ENCODE results near the gene AURKAIP1. TPM values are rescaled to one million over a fixed set of nuclear protein-coding genes. Genes with fewer than 3 reads are reported as not detected.

The AURKAIP1 gene
- total RNA-seq, 4 donors from 2014 or later, result 13.2 to 75.8 (median 31.1) TPM

GRCh38 chr1:1343811-1344421 lies 31.1 kb downstream of the AURKAIP1 start:
- Histone ChIP-seq H3K27ac (no peak overlapping the region), H3K9me3 (no peaks in the 10 kb centered on the region), H3K4me1 (peaks cover 16 to 25% of the 10 kb centered on the region in 2 donors), H3K36me3 (no peaks in the 10 kb centered on the region), H3K4me3 (no peak overlapping the region), H3K27me3 (no peaks in the 10 kb centered on the region)
- intact Hi-C loops (cut with DNase I; ENCODE audit: low total_unique reads), result no loop called here
- TF ChIP-seq, protein P1, sequence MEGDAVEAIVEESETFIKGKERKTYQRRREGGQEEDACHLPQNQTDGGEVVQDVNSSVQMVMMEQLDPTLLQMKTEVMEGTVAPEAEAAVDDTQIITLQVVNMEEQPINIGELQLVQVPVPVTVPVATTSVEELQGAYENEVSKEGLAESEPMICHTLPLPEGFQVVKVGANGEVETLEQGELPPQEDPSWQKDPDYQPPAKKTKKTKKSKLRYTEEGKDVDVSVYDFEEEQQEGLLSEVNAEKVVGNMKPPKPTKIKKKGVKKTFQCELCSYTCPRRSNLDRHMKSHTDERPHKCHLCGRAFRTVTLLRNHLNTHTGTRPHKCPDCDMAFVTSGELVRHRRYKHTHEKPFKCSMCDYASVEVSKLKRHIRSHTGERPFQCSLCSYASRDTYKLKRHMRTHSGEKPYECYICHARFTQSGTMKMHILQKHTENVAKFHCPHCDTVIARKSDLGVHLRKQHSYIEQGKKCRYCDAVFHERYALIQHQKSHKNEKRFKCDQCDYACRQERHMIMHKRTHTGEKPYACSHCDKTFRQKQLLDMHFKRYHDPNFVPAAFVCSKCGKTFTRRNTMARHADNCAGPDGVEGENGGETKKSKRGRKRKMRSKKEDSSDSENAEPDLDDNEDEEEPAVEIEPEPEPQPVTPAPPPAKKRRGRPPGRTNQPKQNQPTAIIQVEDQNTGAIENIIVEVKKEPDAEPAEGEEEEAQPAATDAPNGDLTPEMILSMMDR (IDR thresholded peaks at IDR 0.05), result no peak
- TF ChIP-seq POLR2A (IDR thresholded peaks at IDR 0.05), result no peak
- DNase-seq, result no peak

DNA sequence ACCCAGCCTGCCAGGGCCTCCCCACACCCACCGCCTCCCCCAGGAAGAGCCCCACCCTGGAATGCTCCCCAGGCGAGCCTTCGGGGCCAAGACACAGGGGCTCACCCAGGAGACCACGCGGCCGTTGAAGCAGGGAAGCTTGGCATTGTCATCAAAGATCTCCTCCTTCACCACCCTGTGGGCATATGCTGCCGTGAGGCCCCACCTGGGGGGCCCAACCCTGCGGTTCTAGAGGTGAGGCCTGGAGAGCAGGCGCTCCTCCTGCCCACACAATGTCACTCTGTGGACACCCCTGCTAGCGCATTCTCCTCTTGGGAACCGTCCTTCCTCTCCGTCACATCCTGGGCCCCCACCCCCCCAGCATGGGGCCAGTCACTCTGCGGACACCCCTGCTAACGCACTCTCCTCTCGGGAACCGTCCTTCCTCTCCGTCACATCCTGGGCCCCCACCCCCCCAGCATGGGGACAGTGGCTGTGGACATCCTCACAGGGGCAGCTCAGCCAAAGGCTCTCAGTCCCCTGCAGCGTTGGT lies 32.4 kb downstream of the AURKAIP1 start:
- no peak for DNase-seq
- Histone ChIP-seq H3K27ac (no peak overlapping the region), H3K4me1 (peaks cover 13 to 19% of the 10 kb centered on the region in 2 donors), H3K4me3 (no peak overlapping the region), H3K36me3 (no peaks in the 10 kb centered on the region), H3K27me3 (no peaks in the 10 kb centered on the region), H3K9me3 (no peaks in the 10 kb centered on the region)
- intact Hi-C loops (cut with DNase I; ENCODE audit: low total_unique reads), result no loop called here
- TF ChIP-seq POLR2A (IDR thresholded peaks at IDR 0.05), result no peak
- TF ChIP-seq, protein P1 (IDR thresholded peaks at IDR 0.05), result no peak

- no peak overlapping the region for H3K4me3 ChIP-seq
- H3K4me1 ChIP-seq, result peaks cover 8 to 16% of the 10 kb centered on the region in 2 donors
- H3K9me3 ChIP-seq, result no peaks in the 10 kb centered on the region
- intact Hi-C loops (cut with DNase I; ENCODE audit: low total_unique reads), result no loop called here
- no peak overlapping the region for H3K27ac ChIP-seq
- no peaks in the 10 kb centered on the region for H3K36me3 ChIP-seq
- TF ChIP-seq, protein P1 (IDR thresholded peaks at IDR 0.05), result no peak
- TF ChIP-seq POLR2A (IDR thresholded peaks at IDR 0.05), result no peak
- no peaks in the 10 kb centered on the region for H3K27me3 ChIP-seq
- no peak for DNase-seq
Measured at GRCh38 chr1:1342061-1342562, 32.9 kb downstream of the AURKAIP1 start.

- no peaks in the 10 kb centered on the region for H3K36me3 ChIP-seq
- H3K4me1 ChIP-seq, result peaks cover 5 to 10% of the 10 kb centered on the region in 2 donors
- intact Hi-C loops (cut with DNase I; ENCODE audit: low total_unique reads), result no loop called here
- H3K9me3 ChIP-seq, result no peaks in the 10 kb centered on the region
- H3K27me3 ChIP-seq, result no peaks in the 10 kb centered on the region
- H3K27ac ChIP-seq, result no peak overlapping the region
- H3K4me3 ChIP-seq, result no peak overlapping the region
- DNase-seq, result no peak
- TF ChIP-seq, protein P1 (IDR thresholded peaks at IDR 0.05), result no peak
- no peak for TF ChIP-seq POLR2A (IDR thresholded peaks at IDR 0.05)
Measured at GRCh38 chr1:1341549-1342021, 33.4 kb downstream of the AURKAIP1 start.

DNA sequence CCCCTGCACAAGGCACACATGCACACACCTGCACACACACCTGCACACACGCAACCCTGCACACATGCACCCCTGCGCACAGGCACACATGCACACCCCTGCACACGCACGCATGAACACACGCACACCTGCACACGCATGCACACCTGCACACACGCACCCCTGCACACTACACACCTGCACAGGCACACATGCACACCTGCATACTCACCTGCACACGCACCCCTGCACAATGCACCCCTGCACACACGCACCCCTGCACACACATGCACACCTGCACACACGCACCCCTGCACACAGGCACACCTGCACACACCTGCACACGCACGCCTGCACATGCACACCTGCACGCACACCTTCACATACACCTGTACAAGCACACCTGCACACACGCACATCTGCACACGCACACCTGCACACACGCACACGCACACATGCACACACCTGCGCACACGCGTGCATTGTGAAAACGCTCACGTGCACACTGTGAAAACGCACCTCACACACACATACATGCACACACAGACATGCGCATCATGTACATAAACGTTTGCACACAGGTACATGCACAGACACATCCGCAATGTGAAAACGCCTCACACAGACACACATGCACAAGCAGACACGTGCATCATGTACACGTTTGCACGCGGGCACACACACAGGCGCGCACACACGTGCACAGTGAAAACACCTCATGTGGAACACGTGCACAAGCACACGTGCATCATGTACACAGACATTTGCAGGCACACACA lies 34.0 kb downstream of the AURKAIP1 start:
- H3K4me1 ChIP-seq, result peaks cover 0 to 4% of the 10 kb centered on the region in 2 donors
- intact Hi-C loops (cut with DNase I; ENCODE audit: low total_unique reads), result no loop called here
- H3K27me3 ChIP-seq, result no peaks in the 10 kb centered on the region
- no peaks in the 10 kb centered on the region for H3K9me3 ChIP-seq
- no peak for TF ChIP-seq POLR2A (IDR thresholded peaks at IDR 0.05)
- TF ChIP-seq, protein P1 (IDR thresholded peaks at IDR 0.05), result no peak
- no peak for DNase-seq
- no peaks in the 10 kb centered on the region for H3K36me3 ChIP-seq
- no peak overlapping the region for H3K27ac ChIP-seq
- H3K4me3 ChIP-seq, result no peak overlapping the region
